Keratinocyte (primary cell): ENCODE data around the gene DENND1A. TPM values are rescaled to one million over a fixed set of nuclear protein-coding genes. Genes with fewer than 3 reads are reported as not detected.

ENCODE experiments used
- DNase-seq: peaks from one replicate; pipeline ENCODE4 v3.0.0-alpha.2; 2011; ENCODE audit warnings: low read depth, missing footprints, low spot score
- FAIRE-seq: peaks from 2 replicates; lab custom pipeline; 2011; peaks lifted over from hg19 to GRCh38; lab: Jason Lieb, UNC
- H2AFZ ChIP-seq: 2 replicates; pipeline ENCODE4 v1.6.0; 2012; ENCODE audit warnings: low read length, control low read depth, inconsistent platforms; ENCODE audit not compliant: control insufficient read depth
- H3K27ac ChIP-seq: 2 replicates; pipeline ENCODE4 v1.5.1; 2011; ENCODE audit warnings: low read length; ENCODE audit not compliant: control insufficient read depth, insufficient read depth
- H3K27me3 ChIP-seq: 3 replicates; pipeline ENCODE4 v1.6.0; 2011; ENCODE audit warnings: low read length; ENCODE audit not compliant: control insufficient read depth, insufficient read depth; ENCODE audit errors: extremely low read depth
- H3K36me3 ChIP-seq, 2 experiments: 2 replicates in 1 of 2; 3 replicates in 1 of 2; pipeline ENCODE4 v1.5.1; 2011; ENCODE audit warnings: low read length in 2 of 2, mild to moderate bottlenecking in 1 of 2; ENCODE audit not compliant: control insufficient read depth in 2 of 2, insufficient read depth in 2 of 2; ENCODE audit errors: extremely low read depth in 1 of 2
- H3K4me1 ChIP-seq: 3 replicates; pipeline ENCODE4 v1.5.1; 2011; ENCODE audit warnings: low read length; ENCODE audit not compliant: control insufficient read depth, insufficient read depth; ENCODE audit errors: extremely low read depth
- H3K4me2 ChIP-seq: 3 replicates; pipeline ENCODE4 v1.6.0; 2011; ENCODE audit warnings: low read depth, low read length; ENCODE audit not compliant: control insufficient read depth, insufficient read depth; ENCODE audit errors: extremely low read depth
- H3K4me3 ChIP-seq, 3 experiments: fragments of 200-600 bp in 1 of 3; sonication (generic) in 1 of 3; 2 replicates in 2 of 3; 3 replicates in 1 of 3; pipeline ENCODE4 v1.5.1; 2011 to 2016; ENCODE audit warnings: low read length in 3 of 3, mild to moderate bottlenecking in 3 of 3, control low read depth in 2 of 3, inconsistent platforms in 1 of 3, low read depth in 1 of 3, mixed read lengths in 1 of 3, mixed run types in 1 of 3, moderate library complexity in 1 of 3; ENCODE audit not compliant: control insufficient read depth in 2 of 3, insufficient read depth in 2 of 3; ENCODE audit errors: extremely low read depth in 1 of 3
- H3K79me2 ChIP-seq: 2 replicates; pipeline ENCODE4 v1.6.0; 2012; ENCODE audit warnings: low read length; ENCODE audit not compliant: control insufficient read depth, insufficient read depth
- H3K9ac ChIP-seq: 3 replicates; pipeline ENCODE4 v1.6.0; 2011; ENCODE audit warnings: low read length; ENCODE audit not compliant: control insufficient read depth, insufficient read depth; ENCODE audit errors: extremely low read depth
- H3K9me1 ChIP-seq: 3 replicates; pipeline ENCODE4 v1.6.0; 2011; ENCODE audit warnings: low read length; ENCODE audit not compliant: control insufficient read depth, insufficient read depth; ENCODE audit errors: extremely low read depth
- H3K9me3 ChIP-seq: 2 replicates; pipeline ENCODE4 v1.5.1; 2012; ENCODE audit warnings: low read depth, low read length; ENCODE audit not compliant: control insufficient read depth
- H4K20me1 ChIP-seq: 3 replicates; pipeline ENCODE4 v1.6.0; 2011; ENCODE audit warnings: low read length; ENCODE audit not compliant: control insufficient read depth, insufficient read depth; ENCODE audit errors: extremely low read depth
- CTCF ChIP-seq, 3 experiments: IDR thresholded peaks in 1 of 3; conservative IDR thresholded peaks in 1 of 3; optimal IDR thresholded peaks in 1 of 3; 2 replicates in 2 of 3; 3 replicates in 1 of 3; pipeline versions ENCODE3 to v1.5.1; 2011; ENCODE audit warnings: low read length in 3 of 3, mild to moderate bottlenecking in 3 of 3, moderate library complexity in 2 of 3, control low read depth in 1 of 3, inconsistent platforms in 1 of 3; ENCODE audit not compliant: insufficient read depth in 2 of 3; ENCODE audit errors: extremely low read depth in 1 of 3
- EZH2 ChIP-seq: IDR thresholded peaks from one replicate; pipeline ENCODE4 v1.6.1; 2012; ENCODE audit warnings: inconsistent platforms, mild to moderate bottlenecking, low read length, moderate library complexity
- dilution Hi-C: fragments of 300-500 bp; cut with MboI; formaldehyde crosslinking; loops from one replicate; pipeline ENCODE4 v1.7.0; 2020; ENCODE audit warnings: low sequenced_read_pairs; ENCODE audit not compliant: extremely low pct_ligation_motif_present
- polyA plus RNA-seq, 5 experiments: library from polyadenylated mRNA; depleted of rRNA in 3 of 5; stranded (reverse) in 3 of 5; stranded (forward) in 1 of 5; unstranded in 1 of 5; fragments of >200 nt; gene quantifications; 1 replicate in 1 of 5; 2 replicates in 3 of 5; 3 replicates in 1 of 5; pipeline versions ENCODE4 v1.2.1 to v1.2.3, GENCODE V29; 2011 to 2012; ENCODE audit warnings: missing spikeins in 2 of 5, low read depth in 1 of 5, low replicate concordance in 1 of 5

Gene DENND1A
- polyA plus RNA-seq, 1 donor (not counting 4 experiments of a cell fraction or from before 2014, with no cell fraction given), result 13.0 TPM

DNA sequence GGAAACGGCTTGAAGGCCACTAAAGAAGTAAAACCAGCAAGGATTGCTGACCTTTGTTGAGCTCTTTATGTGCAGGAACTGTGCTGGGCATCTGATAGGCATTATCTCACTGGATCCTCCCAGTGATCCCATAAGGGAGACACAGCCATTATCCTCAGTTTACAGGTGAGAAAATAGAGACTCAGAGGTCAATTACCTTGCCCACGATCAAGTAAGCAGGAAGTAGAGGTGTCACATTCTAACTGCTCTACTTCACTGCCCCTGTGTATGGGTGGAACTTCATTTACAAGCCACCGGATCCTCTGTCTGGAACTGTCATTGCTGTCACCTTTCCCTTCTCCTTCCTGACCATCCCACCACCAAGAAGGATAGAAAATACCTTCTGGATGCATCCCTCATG is 325.1 kb downstream of the DENND1A start:
- H3K4me1 ChIP-seq, result no peaks in the 10 kb centered on the region
- H4K20me1 ChIP-seq, result no peaks in the 10 kb centered on the region
- no peak overlapping the region for H2AFZ ChIP-seq
- H3K27me3 ChIP-seq, result no peaks in the 10 kb centered on the region
- no peak for DNase-seq
- no peak overlapping the region for H3K27ac ChIP-seq
- no peak overlapping the region for H3K9ac ChIP-seq
- TF ChIP-seq CTCF (optimal IDR thresholded peaks at IDR 0.05 in 1 of 3, IDR thresholded peaks at IDR 0.05 in 1 of 3, conservative IDR thresholded peaks at IDR 0.05 in 1 of 3; ENCODE audit: extremely low read depth in 1 of 3, insufficient read depth in 2 of 3, low read length in 3 of 3), result no peak
- TF ChIP-seq EZH2, result no peak
- no peak overlapping the region for H3K4me2 ChIP-seq
- H3K9me3 ChIP-seq, result no peaks in the 10 kb centered on the region
- dilution Hi-C loops, result no loop called here
- no peak for FAIRE-seq
- no peaks in the 10 kb centered on the region for H3K79me2 ChIP-seq
- no peak overlapping the region for H3K4me3 ChIP-seq
- no peaks in the 10 kb centered on the region for H3K9me1 ChIP-seq
- H3K36me3 ChIP-seq, result peaks cover 0 to 1% of the 10 kb centered on the region in 2 experiments

DNA sequence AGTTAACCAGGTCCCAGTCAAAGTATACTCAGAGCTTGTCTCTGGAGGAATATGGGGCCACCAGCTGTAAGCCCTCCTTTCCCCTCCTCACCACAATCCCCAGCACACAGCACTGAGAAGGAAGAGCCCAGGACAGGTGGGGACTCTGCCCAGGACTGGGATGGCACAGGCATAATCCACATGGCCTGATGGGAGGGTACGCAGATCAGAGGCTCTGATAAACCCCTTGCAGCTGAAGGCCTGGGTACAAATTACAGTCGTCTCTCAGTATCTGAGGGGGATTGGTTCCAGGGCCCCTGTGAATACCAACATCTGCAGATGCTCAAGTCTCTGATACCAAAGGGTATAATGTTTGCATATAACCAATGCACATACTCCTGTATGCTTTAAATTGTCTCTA is 328.1 kb downstream of the DENND1A start:
- no peak overlapping the region for H3K9ac ChIP-seq
- dilution Hi-C loops, result no loop called here
- no peak overlapping the region for H3K4me3 ChIP-seq
- H3K9me3 ChIP-seq, result no peaks in the 10 kb centered on the region
- H3K36me3 ChIP-seq, result peaks cover 0 to 1% of the 10 kb centered on the region in 2 experiments
- DNase-seq (no peak), FAIRE-seq (no peak)
- no peaks in the 10 kb centered on the region for H3K27me3 ChIP-seq
- no peak overlapping the region for H2AFZ ChIP-seq
- H3K79me2 ChIP-seq, result no peaks in the 10 kb centered on the region
- no peaks in the 10 kb centered on the region for H3K9me1 ChIP-seq
- H3K27ac ChIP-seq, result no peak overlapping the region
- H3K4me1 ChIP-seq, result no peaks in the 10 kb centered on the region
- H3K4me2 ChIP-seq, result no peak overlapping the region
- TF ChIP-seq CTCF (optimal IDR thresholded peaks at IDR 0.05 in 1 of 3, IDR thresholded peaks at IDR 0.05 in 1 of 3, conservative IDR thresholded peaks at IDR 0.05 in 1 of 3; ENCODE audit: extremely low read depth in 1 of 3, insufficient read depth in 2 of 3, low read length in 3 of 3) (no peak), EZH2 (no peak)
- H4K20me1 ChIP-seq, result no peaks in the 10 kb centered on the region
